Activated T-helper 1 cell treated with anti-CD3 and anti-CD28 coated beads, Interleukin-12 subunit alpha, Interleukin-12 subunit beta, Interleukin-2, Interleukin-4 antibody, amounts not matched to agents 30 ng/mL and 10 ng/mL and 1 ng/mL, durations not matched to agents 14 hours and 24 hours and 36 hours (primary cell): ENCODE measurements around the gene LCN2. TPM values are rescaled to one million over a fixed set of nuclear protein-coding genes. Genes with fewer than 3 reads are reported as not detected.

Experiments
- DNase-seq: peaks from one replicate; pipeline ENCODE4 v3.0.0; 2021; ENCODE audit warnings: low spot score
- H3K27ac Mint-ChIP-seq: one replicate; pipeline ENCODE4 v1.8.0; 2021; ENCODE audit warnings: mild to moderate bottlenecking, mixed read lengths
- H3K27me3 Mint-ChIP-seq: one replicate; pipeline ENCODE4 v1.8.0; 2022; ENCODE audit warnings: mild to moderate bottlenecking, moderate library complexity, mixed read lengths; ENCODE audit not compliant: insufficient read depth
- H3K36me3 Mint-ChIP-seq: one replicate; pipeline ENCODE4 v1.8.0; 2021; ENCODE audit warnings: low read depth, mixed read lengths
- H3K4me1 Mint-ChIP-seq: one replicate; pipeline ENCODE4 v1.8.0; 2021; ENCODE audit warnings: low read depth, mixed read lengths
- H3K4me3 Mint-ChIP-seq: one replicate; pipeline ENCODE4 v1.8.0; 2021; ENCODE audit warnings: mild to moderate bottlenecking, moderate library complexity, mixed read lengths
- H3K9me3 Mint-ChIP-seq: one replicate; pipeline ENCODE4 v1.8.0; 2021; ENCODE audit warnings: mixed read lengths
- intact Hi-C: fragments of 100-400 bp; cut with micrococcal nuclease; formaldehyde crosslinking; loops from one replicate; pipeline ENCODE4 v1.15.1; 2024
- total RNA-seq: library from RNA; stranded (reverse); gene quantifications from 2 replicates; pipeline ENCODE4 v1.2.3, GENCODE V29; 2022

LCN2 gene
- total RNA-seq, 1 donor from 2014 or later = not detected

DNA sequence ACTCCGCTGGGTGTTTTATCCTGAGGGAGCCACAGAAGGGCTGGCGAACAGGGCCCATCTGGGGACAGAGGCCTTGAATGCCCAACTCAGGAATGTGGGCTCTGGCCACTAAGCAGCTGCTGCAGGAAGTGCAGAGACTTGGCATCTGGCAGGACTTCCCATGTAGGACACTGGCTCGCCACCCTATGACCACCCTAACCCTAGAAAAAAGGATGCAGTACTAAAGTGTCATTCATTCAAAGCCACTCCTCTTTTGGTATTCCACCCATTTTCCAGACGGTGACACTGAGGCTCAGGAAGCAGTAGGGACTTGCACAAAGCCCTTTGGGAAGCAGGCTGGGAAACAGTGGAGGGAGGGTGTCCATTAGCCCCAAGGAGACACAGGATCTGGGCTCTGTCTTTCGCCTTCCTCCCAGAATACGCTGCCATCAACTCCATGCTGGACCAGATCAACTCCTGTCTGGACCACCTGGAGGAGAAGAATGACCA, 13.8 kb downstream of the LCN2 start:
- intact Hi-C loops = loop anchor here (5.0 kb wide), 1 partner anchor 389 kb away; the partner anchor contains the start of gene SPTAN1
- no peak for DNase-seq
- H3K36me3 Mint-ChIP-seq = peaks cover 25% of the 10 kb centered on the region
- H3K27ac Mint-ChIP-seq = no peak overlapping the region
- H3K9me3 Mint-ChIP-seq = no peaks in the 10 kb centered on the region
- H3K27me3 Mint-ChIP-seq = no peaks in the 10 kb centered on the region
- H3K4me3 Mint-ChIP-seq = no peak overlapping the region
- peaks cover 14% of the 10 kb centered on the region for H3K4me1 Mint-ChIP-seq

DNA sequence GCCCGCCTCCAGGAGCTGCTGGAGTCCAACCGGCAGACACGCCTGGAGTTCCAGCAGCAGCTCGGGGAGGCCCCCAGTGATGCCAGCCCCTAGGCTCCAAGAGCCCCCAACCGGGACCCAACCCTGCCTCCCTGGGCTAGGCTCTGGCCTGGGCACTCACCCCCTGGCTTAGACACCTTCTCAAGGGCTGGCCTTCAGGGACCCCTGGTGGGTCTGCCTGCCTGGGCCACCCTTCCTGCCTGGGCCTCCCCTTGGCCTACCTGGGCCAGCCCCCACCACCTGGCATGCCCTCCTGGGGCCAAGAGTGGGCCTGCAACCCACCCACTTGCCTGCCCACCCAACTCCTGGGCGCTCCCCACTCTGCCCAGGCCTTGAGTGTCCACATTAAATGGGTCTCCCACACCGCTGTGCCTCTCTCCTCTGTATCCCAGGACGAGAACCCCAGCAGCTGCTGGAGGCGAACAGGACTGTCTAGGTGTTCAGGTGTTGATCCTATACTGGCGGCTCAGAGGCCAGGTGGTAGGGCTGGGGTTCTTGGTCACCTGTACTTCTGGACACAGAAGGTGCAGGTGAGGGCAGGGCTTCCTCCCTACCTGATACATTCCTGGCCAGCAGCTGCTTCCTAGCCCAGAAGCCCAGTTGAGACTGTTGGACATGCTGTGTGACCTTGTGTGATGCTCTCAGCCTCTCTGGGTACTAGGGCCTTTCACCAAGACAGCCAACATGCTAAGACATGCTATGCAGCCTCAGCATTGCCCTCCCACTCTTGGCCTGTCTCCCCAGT, 14.5 kb downstream of the LCN2 start:
- peaks cover 14% of the 10 kb centered on the region for H3K4me1 Mint-ChIP-seq
- peaks cover 28% of the 10 kb centered on the region for H3K36me3 Mint-ChIP-seq
- DNase-seq = no peak
- no peak overlapping the region for H3K4me3 Mint-ChIP-seq
- H3K27me3 Mint-ChIP-seq = no peaks in the 10 kb centered on the region
- H3K27ac Mint-ChIP-seq = no peak overlapping the region
- no peaks in the 10 kb centered on the region for H3K9me3 Mint-ChIP-seq
- intact Hi-C loops = loop anchor here (5.0 kb wide), 1 partner anchor 389 kb away; the partner anchor contains the start of gene SPTAN1

DNA sequence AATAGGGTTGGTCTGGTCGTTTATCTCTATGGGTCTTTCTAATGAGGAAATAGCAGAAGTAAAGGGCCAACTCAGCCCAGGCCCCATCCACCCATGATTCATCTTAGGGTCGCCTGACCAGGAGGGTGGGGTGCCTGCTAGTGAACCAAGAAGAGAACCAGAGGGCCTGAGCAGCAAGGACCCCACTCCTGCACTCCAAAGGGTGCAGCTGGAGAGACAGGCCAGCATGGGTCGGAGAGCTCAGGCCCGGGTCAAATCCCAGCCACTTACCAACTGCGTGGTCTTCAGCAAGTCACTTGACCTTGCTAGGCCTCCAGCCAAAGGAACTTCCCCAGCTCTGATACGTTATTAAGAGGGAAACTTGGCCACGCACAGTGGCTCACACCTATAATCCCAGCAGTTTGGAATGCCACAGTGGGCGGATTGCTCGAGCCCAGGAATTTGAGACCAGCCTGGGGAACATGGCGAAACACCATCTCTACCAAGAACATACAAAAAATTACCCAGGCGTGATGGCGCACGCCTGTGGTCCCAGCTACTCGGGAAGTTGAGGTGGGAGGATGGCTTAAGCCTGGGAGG, 15.1 kb downstream of the LCN2 start:
- no peak overlapping the region for H3K4me3 Mint-ChIP-seq
- H3K27me3 Mint-ChIP-seq = no peaks in the 10 kb centered on the region
- no peak for DNase-seq
- H3K4me1 Mint-ChIP-seq = peaks cover 10% of the 10 kb centered on the region
- no peak overlapping the region for H3K27ac Mint-ChIP-seq
- H3K9me3 Mint-ChIP-seq = no peaks in the 10 kb centered on the region
- peaks cover 34% of the 10 kb centered on the region for H3K36me3 Mint-ChIP-seq
- intact Hi-C loops = loop anchor here (5.0 kb wide), 1 partner anchor 388 kb away; the partner anchor contains the start of gene SPTAN1

DNA sequence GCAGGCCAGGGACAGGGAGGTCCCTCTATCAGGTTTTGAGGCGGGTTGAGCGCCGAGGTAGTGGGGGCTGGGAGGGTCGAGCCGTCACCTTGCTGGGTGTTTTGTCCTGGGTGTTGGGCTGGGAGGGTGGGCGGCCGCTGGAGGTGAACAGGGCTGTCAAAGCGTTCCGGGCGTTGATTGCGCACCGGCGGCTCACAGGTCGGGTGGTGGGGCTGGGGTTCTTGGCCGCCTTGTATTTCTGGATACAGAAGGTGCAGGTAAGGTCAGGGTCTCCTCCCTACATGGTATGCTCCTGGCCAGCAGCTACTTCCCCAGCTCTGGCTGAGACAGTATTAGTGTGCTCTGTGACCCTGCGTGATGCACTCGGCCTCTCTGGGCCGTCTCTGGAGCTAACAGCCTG, 16.9 kb downstream of the LCN2 start:
- no peak for DNase-seq
- Mint-ChIP-seq H3K4me3 (no peak overlapping the region), H3K27me3 (no peaks in the 10 kb centered on the region), H3K27ac (no peak overlapping the region), H3K4me1 (peaks cover 2% of the 10 kb centered on the region), H3K9me3 (no peaks in the 10 kb centered on the region), H3K36me3 (peaks cover 36% of the 10 kb centered on the region)
- intact Hi-C loops = no loop called here

DNA sequence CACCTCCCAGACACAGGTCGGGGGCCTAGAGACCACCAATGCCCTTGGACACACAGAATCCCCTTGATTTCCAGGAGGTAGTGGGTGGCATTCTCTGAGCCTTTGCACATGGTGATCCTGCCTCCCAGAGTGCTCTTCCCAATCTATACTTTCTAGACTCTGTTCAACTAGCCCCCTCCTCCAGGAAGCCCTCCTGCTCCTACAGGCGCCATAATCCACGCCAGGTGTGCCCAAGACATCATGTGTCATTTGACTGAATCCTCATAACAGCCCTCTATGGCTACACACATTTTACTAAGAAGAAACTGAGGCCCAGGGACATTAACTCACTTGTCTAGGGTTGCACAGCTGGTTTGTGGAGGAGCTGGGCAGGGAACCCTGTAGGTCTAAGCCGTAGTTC, 18.0 kb downstream of the LCN2 start:
- Mint-ChIP-seq H3K27ac (no peak overlapping the region), H3K4me1 (no peaks in the 10 kb centered on the region), H3K27me3 (no peaks in the 10 kb centered on the region), H3K4me3 (no peak overlapping the region), H3K36me3 (peaks cover 35% of the 10 kb centered on the region), H3K9me3 (no peaks in the 10 kb centered on the region)
- intact Hi-C loops = no loop called here
- no peak for DNase-seq

DNA sequence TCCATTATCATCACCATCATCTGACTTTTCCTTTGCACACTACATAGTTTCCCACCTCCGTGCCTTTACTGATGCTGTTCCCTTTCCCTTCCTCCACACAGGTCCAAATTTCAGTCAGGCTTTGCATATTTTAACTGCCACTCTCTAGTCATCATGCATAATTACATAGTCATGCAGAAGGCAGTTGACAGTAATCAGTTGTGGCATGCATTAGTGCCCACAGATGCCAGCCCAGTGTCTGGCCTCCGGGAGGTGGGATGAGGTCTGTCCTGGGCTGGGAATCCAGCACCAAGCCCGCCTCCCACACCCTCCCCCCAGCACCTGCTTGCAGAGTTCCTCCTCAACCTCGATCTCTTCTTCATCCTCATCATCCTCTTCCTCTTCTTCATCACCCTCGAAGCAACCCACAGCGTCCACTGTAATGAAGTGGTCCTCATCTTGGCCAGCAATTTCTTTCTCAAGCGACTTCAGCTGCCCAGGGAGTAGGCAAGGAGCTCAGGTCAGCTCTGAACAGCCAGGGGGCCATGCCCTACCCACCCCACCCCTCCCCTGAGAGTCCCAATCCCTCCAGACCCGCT, 19.6 kb downstream of the LCN2 start:
- Mint-ChIP-seq H3K9me3 (no peaks in the 10 kb centered on the region), H3K27ac (no peak overlapping the region), H3K4me3 (no peak overlapping the region), H3K27me3 (no peaks in the 10 kb centered on the region), H3K4me1 (no peaks in the 10 kb centered on the region), H3K36me3 (peaks cover 27% of the 10 kb centered on the region)
- no peak for DNase-seq
- intact Hi-C loops = no loop called here

DNA sequence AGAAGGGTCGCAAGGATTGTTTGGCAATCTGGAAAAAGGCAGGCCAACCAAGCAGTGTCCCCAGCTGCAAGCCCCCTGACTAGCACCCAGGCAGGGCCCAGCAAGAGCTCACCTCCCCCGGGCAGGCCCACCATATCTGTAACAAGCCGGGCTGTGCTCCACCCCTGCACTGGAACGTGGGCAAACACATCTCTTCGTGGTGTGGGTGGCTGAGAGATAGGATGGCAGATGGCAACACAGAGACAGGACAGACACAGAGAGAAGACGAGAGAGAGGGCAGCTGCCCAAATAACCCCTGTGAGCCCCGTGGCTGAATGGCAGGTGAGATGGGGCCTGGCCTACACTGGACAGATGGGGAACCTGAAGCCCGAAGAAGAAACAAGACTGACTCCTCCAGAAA, 20.2 kb downstream of the LCN2 start:
- Mint-ChIP-seq H3K27me3 (no peaks in the 10 kb centered on the region), H3K9me3 (no peaks in the 10 kb centered on the region), H3K4me1 (no peaks in the 10 kb centered on the region), H3K36me3 (peaks cover 25% of the 10 kb centered on the region), H3K4me3 (no peak overlapping the region), H3K27ac (no peak overlapping the region)
- DNase-seq = no peak
- intact Hi-C loops = no loop called here

DNA sequence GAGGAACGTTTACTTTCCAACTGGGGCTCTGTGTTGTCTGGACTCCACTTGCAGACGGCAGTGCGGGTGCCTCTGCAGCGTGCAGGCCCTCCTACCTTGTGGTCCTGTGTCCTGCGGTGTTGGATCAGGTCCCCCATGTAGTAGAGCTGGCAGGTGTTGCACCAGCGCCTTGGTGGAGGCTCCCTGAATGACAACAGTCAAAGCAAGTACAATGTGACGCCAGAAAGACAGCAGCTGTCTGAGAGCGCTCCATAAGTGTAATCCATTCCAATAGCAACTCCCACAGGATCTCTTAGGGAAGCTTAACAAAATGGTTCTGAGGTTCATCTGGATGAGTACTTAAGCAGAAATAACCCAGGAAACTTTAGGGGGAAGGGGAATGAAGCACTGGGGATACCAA, 20.7 kb downstream of the LCN2 start:
- intact Hi-C loops = no loop called here
- Mint-ChIP-seq H3K36me3 (peaks cover 27% of the 10 kb centered on the region), H3K4me1 (no peaks in the 10 kb centered on the region), H3K9me3 (no peaks in the 10 kb centered on the region), H3K27ac (no peak overlapping the region), H3K4me3 (no peak overlapping the region), H3K27me3 (no peaks in the 10 kb centered on the region)
- DNase-seq = no peak

DNA sequence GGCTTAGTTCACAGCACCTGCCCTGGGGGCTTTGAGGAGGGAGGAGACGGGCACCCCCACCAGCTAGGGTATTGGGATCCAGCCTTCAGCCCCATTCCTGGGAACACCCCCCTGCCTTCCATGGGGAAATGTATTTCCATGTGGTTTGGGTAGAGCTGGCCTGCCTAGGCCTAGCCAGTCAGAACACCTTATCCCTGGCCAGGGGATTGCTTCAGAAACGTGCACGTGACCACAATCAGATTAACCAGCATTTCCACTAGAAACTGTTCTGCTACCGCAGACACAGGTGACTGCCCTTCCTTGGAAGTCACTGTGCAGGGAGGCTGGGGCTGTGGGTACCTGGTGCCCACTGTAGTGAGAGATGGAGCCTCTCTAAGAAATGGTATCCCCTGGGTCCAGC, 24.8 kb downstream of the LCN2 start:
- H3K27ac Mint-ChIP-seq = no peak overlapping the region
- no peak for DNase-seq
- no peaks in the 10 kb centered on the region for H3K4me1 Mint-ChIP-seq
- no peaks in the 10 kb centered on the region for H3K9me3 Mint-ChIP-seq
- H3K36me3 Mint-ChIP-seq = peaks cover 35% of the 10 kb centered on the region
- no peak overlapping the region for H3K4me3 Mint-ChIP-seq
- H3K27me3 Mint-ChIP-seq = no peaks in the 10 kb centered on the region
- intact Hi-C loops = no loop called here

DNA sequence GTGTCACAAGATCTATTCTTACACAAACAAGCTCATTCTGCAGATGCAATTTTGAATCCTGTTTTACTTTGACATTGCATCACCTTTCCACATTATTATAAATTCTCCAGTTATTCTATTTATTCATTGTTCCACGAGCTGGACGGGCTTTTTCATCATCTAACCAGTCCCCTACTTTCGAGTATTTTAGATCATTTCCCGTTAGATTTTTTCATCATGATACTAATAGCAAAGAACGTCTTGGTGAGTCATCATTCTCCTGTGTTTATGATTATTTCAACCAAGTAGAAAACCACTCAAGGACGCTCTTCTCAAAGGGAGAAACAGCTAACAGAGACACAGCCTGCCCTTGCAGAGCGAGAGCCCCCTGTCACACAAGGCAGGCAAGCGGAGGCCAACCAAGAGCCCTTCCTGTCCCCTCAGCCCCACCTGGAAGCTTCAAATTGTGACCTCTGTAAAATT, 25.9 kb downstream of the LCN2 start:
- intact Hi-C loops = no loop called here
- no peaks in the 10 kb centered on the region for H3K9me3 Mint-ChIP-seq
- H3K36me3 Mint-ChIP-seq = peaks cover 39% of the 10 kb centered on the region
- no peaks in the 10 kb centered on the region for H3K27me3 Mint-ChIP-seq
- DNase-seq = no peak
- H3K4me1 Mint-ChIP-seq = no peaks in the 10 kb centered on the region
- no peak overlapping the region for H3K4me3 Mint-ChIP-seq
- no peak overlapping the region for H3K27ac Mint-ChIP-seq

DNA sequence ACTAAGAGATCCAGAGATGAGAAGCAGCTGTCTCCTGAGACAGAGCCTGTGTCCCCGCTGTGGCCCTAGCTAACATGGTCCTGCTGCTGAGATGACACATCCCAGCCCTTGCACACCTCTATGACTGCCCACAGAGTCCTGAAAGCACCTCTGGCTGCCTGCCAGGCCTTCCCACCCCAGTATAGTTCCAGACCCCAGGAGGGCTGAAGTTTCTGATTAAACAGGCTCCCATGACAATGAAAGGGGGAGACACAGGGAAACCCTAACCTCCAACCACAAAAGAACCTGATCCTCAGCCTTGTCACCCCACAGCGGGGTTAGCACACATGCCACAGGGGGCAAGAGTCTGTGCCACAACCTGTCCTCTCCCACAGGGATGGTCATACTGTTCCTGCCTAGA, 26.5 kb downstream of the LCN2 start:
- DNase-seq = no peak
- H3K9me3 Mint-ChIP-seq = no peaks in the 10 kb centered on the region
- no peak overlapping the region for H3K4me3 Mint-ChIP-seq
- no peak overlapping the region for H3K27ac Mint-ChIP-seq
- no peaks in the 10 kb centered on the region for H3K27me3 Mint-ChIP-seq
- intact Hi-C loops = no loop called here
- no peaks in the 10 kb centered on the region for H3K4me1 Mint-ChIP-seq
- H3K36me3 Mint-ChIP-seq = peaks cover 43% of the 10 kb centered on the region

DNA sequence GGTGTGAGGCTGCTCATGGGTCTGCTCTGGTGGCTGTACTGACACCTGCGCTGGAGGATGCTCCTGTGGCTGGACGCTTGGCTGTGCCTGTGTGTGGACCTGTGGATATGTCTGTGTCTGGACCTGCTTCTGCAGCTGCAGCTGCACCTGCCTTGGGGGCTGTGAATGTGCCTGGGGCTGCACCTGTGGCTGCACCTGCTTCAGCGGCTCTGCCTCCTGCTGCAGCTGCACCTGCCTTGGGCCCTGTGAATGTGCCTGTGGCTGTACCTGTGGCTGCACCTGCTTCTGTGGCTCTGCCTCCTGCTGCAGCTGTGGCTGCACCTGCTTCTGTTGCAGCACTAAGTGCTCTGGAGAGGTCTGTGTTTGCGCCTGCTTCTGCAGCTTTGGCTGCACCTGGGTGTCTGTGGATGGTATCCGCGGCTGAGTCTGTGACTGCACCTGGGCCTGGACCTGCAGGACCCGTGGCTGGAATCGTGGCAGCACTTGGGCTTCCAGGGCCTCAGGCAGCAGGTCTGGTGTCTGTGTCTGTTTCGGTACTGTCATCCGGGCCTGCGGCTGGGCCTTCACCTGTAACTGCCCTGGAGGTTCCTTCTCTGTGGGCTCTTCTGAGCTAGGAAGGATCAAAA, 29.7 kb downstream of the LCN2 start:
- H3K9me3 Mint-ChIP-seq = no peaks in the 10 kb centered on the region
- intact Hi-C loops = no loop called here
- no peak overlapping the region for H3K27ac Mint-ChIP-seq
- peaks cover 51% of the 10 kb centered on the region for H3K36me3 Mint-ChIP-seq
- H3K4me3 Mint-ChIP-seq = no peak overlapping the region
- no peak for DNase-seq
- no peaks in the 10 kb centered on the region for H3K27me3 Mint-ChIP-seq
- peaks cover 2% of the 10 kb centered on the region for H3K4me1 Mint-ChIP-seq

DNA sequence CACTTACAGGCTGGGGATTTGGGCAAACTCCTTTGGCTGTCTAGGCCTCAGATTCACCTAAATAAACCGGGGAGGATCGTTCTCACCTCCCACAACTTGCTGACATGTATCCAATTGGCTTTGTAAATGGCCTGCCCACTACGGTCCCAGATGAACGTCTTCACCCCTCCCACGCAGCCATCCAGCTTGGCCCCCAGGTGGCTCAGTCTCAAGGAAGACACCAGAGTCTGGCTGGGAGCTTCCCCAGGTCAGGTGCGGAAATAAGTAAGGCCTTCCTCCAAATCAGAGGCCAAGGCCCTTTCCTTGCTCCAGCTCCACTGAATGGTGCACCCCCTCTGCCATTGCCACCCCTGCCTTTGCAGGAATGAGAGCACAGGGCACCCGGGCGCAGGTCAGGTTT, 30.7 kb downstream of the LCN2 start:
- H3K36me3 Mint-ChIP-seq = peaks cover 50% of the 10 kb centered on the region

More for the DNA sequence above, 30.7 kb downstream of the LCN2 start:
- H3K27ac Mint-ChIP-seq = no peak overlapping the region
- intact Hi-C loops = no loop called here
- H3K4me3 Mint-ChIP-seq = no peak overlapping the region
- H3K4me1 Mint-ChIP-seq = peaks cover 5% of the 10 kb centered on the region
- H3K9me3 Mint-ChIP-seq = no peaks in the 10 kb centered on the region
- no peak for DNase-seq
- no peaks in the 10 kb centered on the region for H3K27me3 Mint-ChIP-seq
